GM21526 (cell line): ENCODE results near the gene SP140.
A peak's percentile ranks its signal among the peaks of the same experiment; 100 is the strongest.
"Not testable (repeated sequence)": the region's sequence is repeated elsewhere in the genome, so short reads cannot be mapped to it uniquely, and the experiment has no call there.

ENCODE experiments used
- ATAC-seq: cut with Tn5 transposase; IDR thresholded peaks from one replicate; pipeline ENCODE4 v1.9.1; 2021; ENCODE audit warnings: moderate library complexity; ENCODE audit not compliant: unreplicated experiment, low FRiP score

SP140 gene

GRCh38 chr2:230323385-230324106 lies 98.0 kb downstream of the SP140 start:
- no peak for ATAC-seq

- ATAC-seq: no peak
These were observed 99.0 kb downstream of the SP140 start for GRCh38 chr2:230324503-230324902.

- no peak for ATAC-seq
These were observed 100.0 kb downstream of the SP140 start for GRCh38 chr2:230325316-230326243.

GRCh38 chr2:230326453-230327417 lies 101.2 kb downstream of the SP140 start, which contains the start of gene SP140L:
Gene SP140L (plus strand): TSS chr2:230327193. CDS start chr2:230327270, 77 bp downstream.
- peak; percentile 86 for ATAC-seq

- ATAC-seq: peak; percentile 51
These were observed 102.0 kb downstream of the SP140 start for GRCh38 chr2:230327418-230328154.

GRCh38 chr2:230328155-230328458 lies 102.6 kb downstream of the SP140 start:
- no peak for ATAC-seq

GRCh38 chr2:230329946-230330605 lies 104.5 kb downstream of the SP140 start:
- ATAC-seq: no peak

GRCh38 chr2:230330725-230331124 lies 105.2 kb downstream of the SP140 start:
- ATAC-seq: no peak

GRCh38 chr2:230335461-230335863 lies 109.9 kb downstream of the SP140 start:
- ATAC-seq: no peak

- ATAC-seq: no peak
These were observed 110.4 kb downstream of the SP140 start for GRCh38 chr2:230335864-230336506.

GRCh38 chr2:230341936-230342528 lies 116.5 kb downstream of the SP140 start:
- not testable (repeated sequence) for ATAC-seq

- ATAC-seq: not testable (repeated sequence)
These were observed 117.6 kb downstream of the SP140 start for GRCh38 chr2:230343041-230343624.

- ATAC-seq: no peak
These were observed 118.2 kb downstream of the SP140 start for GRCh38 chr2:230343747-230344146.

GRCh38 chr2:230346465-230346864 lies 120.9 kb downstream of the SP140 start:
- ATAC-seq: no peak

GRCh38 chr2:230346921-230347533 lies 121.5 kb downstream of the SP140 start:
- ATAC-seq: no peak

GRCh38 chr2:230347659-230348305 lies 122.2 kb downstream of the SP140 start:
- no peak for ATAC-seq

- no peak for ATAC-seq
These were observed 123.3 kb downstream of the SP140 start for GRCh38 chr2:230348787-230349186.
